WTC11 (cell line): ENCODE measurements around the gene EGLN1. TPM values are rescaled to one million over a fixed set of nuclear protein-coding genes. Genes with fewer than 3 reads are reported as not detected.
"Not testable (repeated sequence)": the region's sequence is repeated elsewhere in the genome, so short reads cannot be mapped to it uniquely, and the experiment has no call there.

Experiments used
- ATAC-seq: fragments of 200-7000 bp; cut with Tn5 transposase; 2 replicates; pipeline ENCODE4 v1.10.0; 2021; ENCODE audit warnings: mild to moderate bottlenecking, moderate library complexity
- CTCF ChIA-PET: fragments of 300-600 bp; sonication (Branson Sonifier 250); formaldehyde crosslinking; loops from one replicate; lab custom pipeline; 2021; ENCODE audit warnings: antibody characterized with exemption; lab: Charles Lee
- POLR2A ChIA-PET: fragments of 350-600 bp; sonication (Branson Sonifier 250); formaldehyde crosslinking; loops from one replicate; lab custom pipeline; 2021; ENCODE audit warnings: antibody characterized with exemption; lab: Charles Lee
- DNase-seq: peaks from one replicate; pipeline ENCODE4 v3.0.0; 2021; ENCODE audit warnings: low spot score
- H3K27ac Mint-ChIP-seq: 2 replicates; pipeline ENCODE4 v1.8.0; 2021; ENCODE audit warnings: mixed read lengths
- H3K27me3 Mint-ChIP-seq: 2 replicates; pipeline ENCODE4 v1.8.0; 2021; ENCODE audit warnings: low read depth, mild to moderate bottlenecking, moderate library complexity, mixed read lengths
- H3K36me3 Mint-ChIP-seq: 2 replicates; pipeline ENCODE4 v1.8.0; 2021; ENCODE audit warnings: mixed read lengths
- H3K4me1 Mint-ChIP-seq: 2 replicates; pipeline ENCODE4 v1.8.0; 2022; ENCODE audit warnings: mixed read lengths
- H3K4me3 Mint-ChIP-seq: 2 replicates; pipeline ENCODE4 v1.8.0; 2021; ENCODE audit warnings: mild to moderate bottlenecking, moderate library complexity, mixed read lengths
- H3K9me3 Mint-ChIP-seq: 2 replicates; pipeline ENCODE4 v1.8.0; 2021; ENCODE audit warnings: mixed read lengths
- ATF2 ChIP-seq: sonication (generic); formaldehyde crosslinking; IDR thresholded peaks from 2 replicates; pipeline ENCODE4 v1.8.1; 2022; ENCODE audit warnings: low read depth, missing genetic modification reagents, borderline replicate concordance
- E2F5 ChIP-seq: sonication (generic); formaldehyde crosslinking; IDR thresholded peaks from 2 replicates; pipeline ENCODE4 v1.8.1; 2022; ENCODE audit warnings: mild to moderate bottlenecking, moderate library complexity, missing genetic modification reagents
- ERG ChIP-seq: fragments of 250-450 bp; sonication (Bioruptor Pico); IDR thresholded peaks from 2 replicates; pipeline ENCODE4 v1.8.0; 2021; ENCODE audit warnings: mild to moderate bottlenecking
- ETV6 ChIP-seq: sonication (generic); formaldehyde crosslinking; IDR thresholded peaks from 2 replicates; pipeline ENCODE4 v1.8.1; 2022; ENCODE audit warnings: mild to moderate bottlenecking, missing genetic modification reagents
- GRHL2 ChIP-seq: fragments of 250-450 bp; sonication (Bioruptor Pico); IDR thresholded peaks from 2 replicates; pipeline ENCODE4 v1.8.0; 2022; ENCODE audit warnings: mild to moderate bottlenecking, moderate library complexity; ENCODE audit not compliant: insufficient replicate concordance, severe bottlenecking
- HMGA2 ChIP-seq: fragments of 250-450 bp; sonication (Bioruptor Pico); IDR thresholded peaks from 2 replicates; pipeline ENCODE4 v1.4.0; 2021; ENCODE audit warnings: mild to moderate bottlenecking, moderate library complexity
- IRF2 ChIP-seq: sonication (generic); formaldehyde crosslinking; IDR thresholded peaks from 2 replicates; pipeline ENCODE4 v1.8.0; 2022; ENCODE audit warnings: low read depth, missing genetic modification reagents, borderline replicate concordance
- MYBL2 ChIP-seq: sonication (generic); formaldehyde crosslinking; IDR thresholded peaks from 2 replicates; pipeline ENCODE4 v1.8.1; 2023; ENCODE audit warnings: mild to moderate bottlenecking, moderate library complexity, missing genetic modification reagents
- NFE2L1 ChIP-seq: sonication (generic); formaldehyde crosslinking; IDR thresholded peaks from 2 replicates; pipeline ENCODE4 v1.8.1; 2023; ENCODE audit warnings: missing genetic modification reagents
- NFYB ChIP-seq: sonication (generic); formaldehyde crosslinking; conservative IDR thresholded peaks from 2 replicates; pipeline ENCODE4 v1.8.0; 2022; ENCODE audit warnings: low read depth, missing genetic modification reagents
- NR1H2 ChIP-seq: sonication (generic); formaldehyde crosslinking; IDR thresholded peaks from 2 replicates; pipeline ENCODE4 v1.9.0; 2021; ENCODE audit warnings: mild to moderate bottlenecking, moderate library complexity, missing genetic modification reagents
- USF1 ChIP-seq: sonication (generic); formaldehyde crosslinking; IDR thresholded peaks from 2 replicates; pipeline ENCODE4 v1.8.0; 2022; ENCODE audit warnings: mild to moderate bottlenecking, missing genetic modification reagents
- ZNF121 ChIP-seq: sonication (generic); formaldehyde crosslinking; IDR thresholded peaks from 2 replicates; pipeline ENCODE4 v1.8.0; 2023; ENCODE audit warnings: missing genetic modification reagents
- ZNF416 ChIP-seq: fragments of 250-450 bp; sonication (Bioruptor Pico); IDR thresholded peaks from 2 replicates; pipeline ENCODE4 v1.9.0; 2021; ENCODE audit warnings: mild to moderate bottlenecking, inconsistent platforms
- ZNF425 ChIP-seq: fragments of 250-450 bp; sonication (Bioruptor Pico); conservative IDR thresholded peaks from 2 replicates; pipeline ENCODE4 v1.9.0; 2021; ENCODE audit warnings: mild to moderate bottlenecking
- ZSCAN18 ChIP-seq: fragments of 250-450 bp; sonication (Bioruptor Pico); IDR thresholded peaks from 2 replicates; pipeline ENCODE4 v2.1.2; 2022; ENCODE audit warnings: mild to moderate bottlenecking, moderate library complexity
- total RNA-seq: library from RNA; stranded (reverse); gene quantifications from 3 replicates; pipeline ENCODE4 v1.2.3, GENCODE V29; 2021

The EGLN1 gene
- total RNA-seq, 1 experiment from 2014 or later = 13.7 TPM

GRCh38 chr1:231460614-231461013 lies 38.5 kb upstream of the EGLN1 start:
- Mint-ChIP-seq H3K27ac (no peak overlapping the region), H3K9me3 (peaks cover 48% of the 10 kb centered on the region), H3K36me3 (peaks cover 27% of the 10 kb centered on the region), H3K4me3 (no peak overlapping the region), H3K27me3 (no peaks in the 10 kb centered on the region; the same call in 1 of the 2 replicates), H3K4me1 (peaks cover 14% of the 10 kb centered on the region)
- no peak for ATAC-seq
- TF ChIP-seq NR1H2 (no peak), ZNF425 (CRISPR knock-in tag) (no peak), USF1 (CRISPR knock-in tag) (no peak)
- POLR2A ChIA-PET = interaction anchor here (0.6 kb wide), 1 partner anchor 82 kb away, joined by 3 read pairs; no protein-coding TSS in a partner anchor
- no peak for DNase-seq
- CTCF ChIA-PET = no interaction called here

GRCh38 chr1:231459438-231459837 lies 37.4 kb upstream of the EGLN1 start:
- peaks cover 41% of the 10 kb centered on the region for H3K9me3 Mint-ChIP-seq
- DNase-seq, H3K27me3 Mint-ChIP-seq, CTCF ChIA-PET, H3K27ac Mint-ChIP-seq, H3K4me3 Mint-ChIP-seq, POLR2A ChIA-PET, ATAC-seq: not testable (repeated sequence)
- peaks cover 13% of the 10 kb centered on the region for H3K4me1 Mint-ChIP-seq
- H3K36me3 Mint-ChIP-seq = peaks cover 18% of the 10 kb centered on the region
- TF ChIP-seq HMGA2 (CRISPR knock-in tag) = peak; percentile 92

GRCh38 chr1:231457956-231458355 lies 35.9 kb upstream of the EGLN1 start:
- POLR2A ChIA-PET, H3K27me3 Mint-ChIP-seq, DNase-seq, ATAC-seq, CTCF ChIA-PET, H3K4me1 Mint-ChIP-seq, H3K4me3 Mint-ChIP-seq, H3K27ac Mint-ChIP-seq: not testable (repeated sequence)
- Mint-ChIP-seq H3K36me3 (peaks cover 13% of the 10 kb centered on the region), H3K9me3 (peaks cover 33% of the 10 kb centered on the region)

- CTCF ChIA-PET, H3K27ac Mint-ChIP-seq, H3K27me3 Mint-ChIP-seq, ATAC-seq, H3K4me3 Mint-ChIP-seq, POLR2A ChIA-PET, H3K4me1 Mint-ChIP-seq, DNase-seq: not testable (repeated sequence)
- Mint-ChIP-seq H3K9me3 (peaks cover 22% of the 10 kb centered on the region), H3K36me3 (peaks cover 13% of the 10 kb centered on the region)
Measured at GRCh38 chr1:231454133-231454532, 32.0 kb upstream of the EGLN1 start.

- no peak overlapping the region for H3K4me3 Mint-ChIP-seq
- TF ChIP-seq ATF2 (CRISPR knock-in tag) (no peak), ZNF121 (CRISPR knock-in tag) (no peak), E2F5 (CRISPR knock-in tag) (no peak), USF1 (CRISPR knock-in tag) (no peak), NFYB (CRISPR knock-in tag) (no peak), ETV6 (no peak), IRF2 (CRISPR knock-in tag) (no peak), NFE2L1 (CRISPR knock-in tag) (no peak), ZSCAN18 (CRISPR knock-in tag) (no peak), ERG (no peak), ZNF416 (CRISPR knock-in tag) (no peak), MYBL2 (CRISPR knock-in tag) (no peak), GRHL2 (CRISPR knock-in tag) (no peak)
Measured at GRCh38 chr1:231446138-231446537, 24.1 kb upstream of the EGLN1 start.

More at GRCh38 chr1:231446138-231446537, 24.1 kb upstream of the EGLN1 start:
- Mint-ChIP-seq H3K9me3 (peaks cover 13% of the 10 kb centered on the region), H3K36me3 (no peaks in the 10 kb centered on the region), H3K27ac (no peak overlapping the region), H3K27me3 (peaks cover 14% of the 10 kb centered on the region; the same call in 1 of the 2 replicates), H3K4me1 (no peaks in the 10 kb centered on the region)
- no peak for ATAC-seq
- CTCF ChIA-PET = interaction anchor here (0.7 kb wide), 2 partner anchors 108 to 131 kb away, joined by 3 to 4 read pairs; partner anchors contain the start of gene SPRTN
- DNase-seq = no peak
- POLR2A ChIA-PET = interaction anchor here (0.7 kb wide), 1 partner anchor 1402 kb away, joined by 6 read pairs; no protein-coding TSS in a partner anchor
